ENCODE results near the gene HMOX1.

Gene HMOX1

DNA sequence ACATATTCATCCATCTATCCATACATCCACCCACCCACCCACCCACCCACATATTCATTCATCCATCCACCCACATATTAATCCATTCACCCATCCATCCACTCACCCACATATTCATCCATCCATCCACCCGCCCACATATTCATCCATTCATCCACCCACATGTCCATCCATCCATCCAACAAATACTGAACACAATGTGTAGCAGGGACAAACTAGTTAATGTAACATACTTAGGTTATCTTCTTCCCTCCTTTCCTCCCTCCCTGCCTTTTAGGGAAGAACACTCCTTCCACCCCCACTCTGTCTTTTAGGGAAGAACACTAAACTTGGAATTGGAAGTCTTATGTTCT, 58.4 kb downstream of the HMOX1 start:
- TF ChIP-seq, protein P1, sequence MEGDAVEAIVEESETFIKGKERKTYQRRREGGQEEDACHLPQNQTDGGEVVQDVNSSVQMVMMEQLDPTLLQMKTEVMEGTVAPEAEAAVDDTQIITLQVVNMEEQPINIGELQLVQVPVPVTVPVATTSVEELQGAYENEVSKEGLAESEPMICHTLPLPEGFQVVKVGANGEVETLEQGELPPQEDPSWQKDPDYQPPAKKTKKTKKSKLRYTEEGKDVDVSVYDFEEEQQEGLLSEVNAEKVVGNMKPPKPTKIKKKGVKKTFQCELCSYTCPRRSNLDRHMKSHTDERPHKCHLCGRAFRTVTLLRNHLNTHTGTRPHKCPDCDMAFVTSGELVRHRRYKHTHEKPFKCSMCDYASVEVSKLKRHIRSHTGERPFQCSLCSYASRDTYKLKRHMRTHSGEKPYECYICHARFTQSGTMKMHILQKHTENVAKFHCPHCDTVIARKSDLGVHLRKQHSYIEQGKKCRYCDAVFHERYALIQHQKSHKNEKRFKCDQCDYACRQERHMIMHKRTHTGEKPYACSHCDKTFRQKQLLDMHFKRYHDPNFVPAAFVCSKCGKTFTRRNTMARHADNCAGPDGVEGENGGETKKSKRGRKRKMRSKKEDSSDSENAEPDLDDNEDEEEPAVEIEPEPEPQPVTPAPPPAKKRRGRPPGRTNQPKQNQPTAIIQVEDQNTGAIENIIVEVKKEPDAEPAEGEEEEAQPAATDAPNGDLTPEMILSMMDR (IDR thresholded peaks at IDR 0.05; ENCODE audit: low read depth, low read length): no peak
- Histone ChIP-seq H3K9me3 (no peaks in the 10 kb centered on the region), H3K27me3 (no peaks in the 10 kb centered on the region), H3K4me1 (no peaks in the 10 kb centered on the region), H3K36me3 (peaks cover 4% of the 10 kb centered on the region), H3K4me3 (ENCODE audit: low read depth, low read length) (no peak overlapping the region)
- DNase-seq: no peak

DNA sequence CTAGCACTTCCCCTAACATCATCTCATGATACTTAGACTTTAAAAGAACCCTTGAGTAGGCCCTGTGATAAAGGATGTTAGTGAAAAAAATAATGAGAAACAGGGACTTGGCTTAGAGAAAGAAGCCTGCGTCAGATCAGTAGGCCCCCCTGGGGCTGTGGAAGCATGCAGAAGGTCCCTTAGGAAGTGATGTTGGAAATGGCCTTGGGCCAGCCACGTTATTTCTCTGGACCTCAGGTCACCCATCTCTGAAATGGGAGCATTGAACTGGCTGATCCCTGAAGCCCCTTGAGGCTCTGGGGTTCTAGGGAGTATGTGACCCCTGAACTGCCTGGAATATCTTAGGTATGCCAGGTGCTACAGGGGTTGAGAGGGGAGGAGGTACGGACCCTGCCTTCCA, 59.2 kb downstream of the HMOX1 start:
- H3K4me3 ChIP-seq (ENCODE audit: low read depth, low read length): no peak overlapping the region
- no peaks in the 10 kb centered on the region for H3K36me3 ChIP-seq
- TF ChIP-seq, protein P1 (IDR thresholded peaks at IDR 0.05; ENCODE audit: low read depth, low read length): no peak
- no peaks in the 10 kb centered on the region for H3K9me3 ChIP-seq
- no peaks in the 10 kb centered on the region for H3K27me3 ChIP-seq
- no peaks in the 10 kb centered on the region for H3K4me1 ChIP-seq
- DNase-seq: no peak

DNA sequence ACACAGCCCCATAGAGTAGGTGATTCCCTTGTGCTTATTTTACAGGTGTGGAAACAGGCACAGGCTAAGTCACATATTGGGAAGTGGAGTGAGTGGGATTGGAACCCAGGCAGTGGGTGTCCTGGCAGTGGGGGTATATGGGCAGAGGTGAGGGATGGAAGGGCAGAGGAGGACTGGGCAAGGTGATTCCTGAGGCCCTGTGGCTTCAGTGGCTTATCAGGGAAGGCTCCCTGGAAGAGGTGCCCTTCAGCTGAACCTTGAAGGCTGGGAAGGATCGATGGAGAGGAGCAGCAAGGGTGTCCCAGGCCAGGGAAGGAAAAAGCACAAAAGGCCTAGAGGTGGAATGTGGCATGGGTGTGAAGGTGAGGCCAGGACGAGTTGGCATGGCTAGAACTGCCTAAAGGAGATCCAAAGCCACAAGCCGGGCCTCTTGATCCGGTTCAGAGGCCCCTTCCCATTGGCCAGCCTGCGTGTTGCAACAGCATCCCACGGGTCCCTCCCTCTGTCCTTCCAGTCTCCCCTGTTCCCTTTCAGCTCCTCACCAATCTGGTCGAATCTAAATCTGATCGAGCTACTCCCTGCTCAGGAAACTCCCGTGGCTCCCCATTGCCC, 60.7 kb downstream of the HMOX1 start:
- no peaks in the 10 kb centered on the region for H3K27me3 ChIP-seq
- TF ChIP-seq, protein P1 (IDR thresholded peaks at IDR 0.05; ENCODE audit: low read depth, low read length): no peak
- no peak for DNase-seq
- no peak overlapping the region for H3K4me3 ChIP-seq (ENCODE audit: low read depth, low read length)
- H3K9me3 ChIP-seq: no peaks in the 10 kb centered on the region
- H3K36me3 ChIP-seq: no peaks in the 10 kb centered on the region
- H3K4me1 ChIP-seq: no peaks in the 10 kb centered on the region; the same call in 1 of the 2 replicates

DNA sequence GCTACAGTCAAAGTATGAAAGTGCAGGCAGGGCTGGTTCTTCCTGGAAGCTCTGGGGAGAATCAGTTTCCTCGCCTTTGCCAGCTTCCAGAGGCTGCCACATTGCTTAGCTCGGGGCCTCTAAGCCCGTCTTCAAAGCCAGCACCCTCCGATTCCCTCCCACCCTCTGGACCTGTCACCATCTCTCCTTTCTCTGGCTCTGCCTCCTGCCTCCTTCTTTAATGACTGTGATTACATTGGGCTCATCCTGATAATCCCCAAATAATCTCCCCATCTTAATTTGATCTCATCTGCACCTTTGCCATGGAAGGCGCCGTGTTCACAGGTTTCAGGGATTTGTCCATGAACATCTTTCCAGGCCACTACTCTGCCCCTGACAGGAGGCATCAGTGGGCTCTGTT, 61.6 kb downstream of the HMOX1 start:
- no peaks in the 10 kb centered on the region for H3K9me3 ChIP-seq
- H3K4me3 ChIP-seq (ENCODE audit: low read depth, low read length): no peak overlapping the region
- DNase-seq: no peak
- TF ChIP-seq, protein P1 (IDR thresholded peaks at IDR 0.05; ENCODE audit: low read depth, low read length): no peak
- H3K36me3 ChIP-seq: no peaks in the 10 kb centered on the region
- no peaks in the 10 kb centered on the region for H3K27me3 ChIP-seq
- no peaks in the 10 kb centered on the region; the same call in 1 of the 2 replicates for H3K4me1 ChIP-seq

DNA sequence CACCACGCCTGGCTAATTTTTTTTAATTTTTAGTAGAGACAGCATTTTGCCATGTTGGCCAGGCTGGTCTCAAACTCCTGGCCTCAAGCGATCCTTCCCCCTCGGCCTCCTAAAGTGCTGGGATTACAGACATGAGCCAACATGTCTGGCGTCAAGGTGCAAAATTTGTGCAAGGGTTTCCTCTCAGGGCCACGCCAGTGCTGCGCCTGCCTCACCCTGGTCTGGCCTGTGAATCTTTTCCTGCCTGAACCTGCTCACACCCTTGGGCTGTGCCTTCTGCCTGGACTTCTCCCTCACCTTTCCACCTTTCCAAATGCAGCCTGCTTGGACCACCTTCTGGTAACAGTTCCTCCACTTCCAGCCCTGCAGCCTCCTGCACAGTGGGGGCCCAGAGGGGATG, 62.4 kb downstream of the HMOX1 start:
- TF ChIP-seq, protein P1 (IDR thresholded peaks at IDR 0.05; ENCODE audit: low read depth, low read length): no peak
- H3K4me1 ChIP-seq: no peaks in the 10 kb centered on the region; the same call in 1 of the 2 replicates
- no peaks in the 10 kb centered on the region for H3K36me3 ChIP-seq
- H3K4me3 ChIP-seq (ENCODE audit: low read depth, low read length): no peak overlapping the region
- H3K9me3 ChIP-seq: no peaks in the 10 kb centered on the region
- H3K27me3 ChIP-seq: no peaks in the 10 kb centered on the region
- no peak for DNase-seq

Data from BE2C (cell line).